ENCODE data around the gene KLF16.

KLF16 gene

DNA sequence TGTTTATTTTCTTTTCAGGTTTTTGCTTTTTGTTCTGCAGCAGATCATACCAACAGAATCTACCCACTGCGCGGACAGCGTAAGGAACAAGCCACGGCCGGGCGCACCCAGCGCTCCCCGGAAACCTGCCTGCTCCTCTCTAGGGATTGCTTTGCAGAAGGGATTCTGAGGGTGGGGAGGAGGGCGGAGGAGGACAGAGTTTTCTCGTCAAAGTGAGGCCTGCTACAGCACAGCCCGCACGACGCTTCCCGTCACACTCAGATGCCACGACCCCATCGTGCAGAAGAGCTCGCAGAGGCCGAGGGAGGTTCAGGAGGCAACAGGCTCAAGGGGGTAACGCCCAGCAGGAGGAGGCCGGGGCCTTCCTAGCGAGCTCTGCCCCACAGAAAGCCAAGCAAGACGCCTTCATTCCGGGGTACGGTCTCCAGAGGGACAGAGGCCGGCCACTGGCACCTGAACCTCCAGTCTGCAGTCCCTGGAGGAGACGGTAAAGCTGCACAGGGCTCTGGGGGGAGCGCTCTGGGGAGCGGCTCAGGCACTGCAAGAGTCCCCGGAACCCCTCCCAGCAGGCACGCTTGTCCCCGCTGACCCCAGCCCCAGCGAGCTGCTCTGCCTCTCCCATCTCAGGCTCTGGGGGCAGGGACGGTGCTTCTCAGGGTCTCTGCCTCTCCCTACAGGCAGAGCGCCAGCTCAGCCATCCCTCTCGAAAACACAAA lies 22.0 kb downstream of the KLF16 start:
- no peak for DNase-seq (ENCODE audit: low read depth)
- H3K4me3 ChIP-seq (replicated peaks; ENCODE audit: low read depth, low read length): no peak overlapping the region
- TF ChIP-seq, protein P1, sequence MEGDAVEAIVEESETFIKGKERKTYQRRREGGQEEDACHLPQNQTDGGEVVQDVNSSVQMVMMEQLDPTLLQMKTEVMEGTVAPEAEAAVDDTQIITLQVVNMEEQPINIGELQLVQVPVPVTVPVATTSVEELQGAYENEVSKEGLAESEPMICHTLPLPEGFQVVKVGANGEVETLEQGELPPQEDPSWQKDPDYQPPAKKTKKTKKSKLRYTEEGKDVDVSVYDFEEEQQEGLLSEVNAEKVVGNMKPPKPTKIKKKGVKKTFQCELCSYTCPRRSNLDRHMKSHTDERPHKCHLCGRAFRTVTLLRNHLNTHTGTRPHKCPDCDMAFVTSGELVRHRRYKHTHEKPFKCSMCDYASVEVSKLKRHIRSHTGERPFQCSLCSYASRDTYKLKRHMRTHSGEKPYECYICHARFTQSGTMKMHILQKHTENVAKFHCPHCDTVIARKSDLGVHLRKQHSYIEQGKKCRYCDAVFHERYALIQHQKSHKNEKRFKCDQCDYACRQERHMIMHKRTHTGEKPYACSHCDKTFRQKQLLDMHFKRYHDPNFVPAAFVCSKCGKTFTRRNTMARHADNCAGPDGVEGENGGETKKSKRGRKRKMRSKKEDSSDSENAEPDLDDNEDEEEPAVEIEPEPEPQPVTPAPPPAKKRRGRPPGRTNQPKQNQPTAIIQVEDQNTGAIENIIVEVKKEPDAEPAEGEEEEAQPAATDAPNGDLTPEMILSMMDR (IDR thresholded peaks at IDR 0.05; ENCODE audit: low read length, missing control alignments): no peak

DNA sequence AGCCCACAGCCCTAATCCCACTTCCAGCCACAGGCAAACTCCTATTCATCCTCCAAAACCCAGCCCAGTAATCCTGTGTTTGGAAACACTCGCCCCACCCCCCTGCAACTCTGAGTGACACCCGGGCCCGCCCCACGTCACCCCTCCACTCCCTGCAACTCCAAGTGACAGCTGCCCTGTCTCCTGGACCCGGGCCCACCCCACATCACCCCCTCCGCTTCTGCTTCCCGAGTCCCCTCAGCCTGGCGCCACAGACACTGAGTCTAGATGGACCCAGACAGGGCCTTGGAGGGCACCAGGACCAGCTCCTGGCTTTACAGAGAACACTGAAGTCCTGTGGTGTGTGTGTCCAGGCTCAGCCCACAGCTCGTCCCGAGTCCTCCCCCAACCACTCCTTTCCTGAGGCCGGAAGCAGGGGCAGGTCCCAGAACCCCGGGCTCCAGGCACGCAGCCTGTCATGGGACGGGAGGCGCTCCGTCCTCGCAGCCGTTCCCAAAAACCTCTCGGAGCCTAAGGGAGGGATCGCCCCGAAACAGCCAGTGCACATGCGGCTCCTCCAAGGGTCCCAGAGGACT lies 22.8 kb downstream of the KLF16 start:
- DNase-seq (ENCODE audit: low read depth): peak; percentile 53
- TF ChIP-seq, protein P1 (IDR thresholded peaks at IDR 0.05; ENCODE audit: low read length, missing control alignments): no peak
- H3K4me3 ChIP-seq (replicated peaks; ENCODE audit: low read depth, low read length): peak overlapping the region; percentile 5

DNA sequence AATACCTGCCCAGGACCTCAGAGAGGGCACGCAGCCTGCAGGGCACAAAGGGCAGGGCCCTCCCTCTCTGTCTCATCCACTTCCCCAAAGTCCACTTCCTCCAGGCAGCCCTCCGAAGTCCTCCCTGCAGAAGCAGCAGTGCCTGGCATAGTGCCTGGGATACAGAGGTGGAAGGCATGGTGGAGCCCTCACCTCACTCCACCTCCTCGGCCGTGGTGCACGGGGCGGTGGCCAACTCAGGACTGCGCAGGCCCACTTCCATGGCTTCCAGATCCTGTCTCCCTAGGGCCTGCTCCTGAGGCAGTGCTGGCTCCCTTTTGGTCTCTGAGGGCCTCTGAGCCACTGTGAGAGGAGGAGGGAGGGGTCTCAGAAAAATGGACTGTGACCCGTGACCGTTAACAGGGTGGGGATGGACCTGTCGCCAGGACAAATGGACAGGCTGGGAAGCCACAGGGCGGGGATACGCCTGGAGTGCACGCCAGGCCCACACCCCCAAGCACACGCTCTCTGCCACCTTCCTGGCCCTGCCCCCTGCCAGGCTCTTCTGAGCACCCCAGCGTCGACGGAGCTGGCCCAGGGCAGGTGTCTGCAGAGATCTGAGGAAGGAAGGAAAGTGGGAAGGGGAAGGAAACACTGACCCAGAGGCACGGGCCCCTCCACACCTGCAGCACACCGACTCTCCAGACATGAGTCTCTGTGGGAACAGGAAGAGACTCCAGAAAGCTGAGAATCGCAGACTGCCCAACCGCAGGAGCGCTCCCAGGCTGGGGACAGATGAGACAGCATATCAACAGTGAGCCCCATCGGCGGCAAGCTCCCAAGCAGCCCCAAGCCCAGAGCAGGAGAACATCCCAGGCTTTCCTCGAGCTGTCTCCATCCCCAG lies 23.5 kb downstream of the KLF16 start:
- H3K4me3 ChIP-seq (replicated peaks; ENCODE audit: low read depth, low read length): no peak overlapping the region
- TF ChIP-seq, protein P1 (IDR thresholded peaks at IDR 0.05; ENCODE audit: low read length, missing control alignments): no peak
- no peak for DNase-seq (ENCODE audit: low read depth)

DNA sequence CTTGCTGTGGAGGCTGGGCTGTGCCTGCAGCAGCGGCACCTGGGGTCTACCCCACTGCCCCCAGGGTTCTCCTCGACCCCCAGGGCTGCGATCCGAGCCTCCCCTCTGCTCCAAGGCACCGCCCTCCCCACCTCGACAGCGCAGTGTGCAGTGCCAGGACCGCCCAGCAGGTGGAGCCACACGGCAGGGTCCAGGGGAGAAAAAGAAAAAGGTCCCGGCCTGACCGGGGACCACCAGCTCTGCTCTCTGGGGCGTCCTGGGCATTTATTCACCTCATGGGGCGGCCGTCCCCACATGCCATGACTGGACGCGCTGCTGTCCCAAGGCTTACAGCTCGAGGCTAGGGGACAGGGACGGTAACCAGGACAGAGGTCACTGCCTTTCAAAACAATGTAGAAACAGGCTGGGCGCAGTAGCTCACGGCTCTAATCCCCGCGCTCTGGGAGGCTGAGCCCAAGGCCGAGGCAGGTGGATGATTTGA lies 25.7 kb downstream of the KLF16 start:
- peak; percentile 32 for DNase-seq (ENCODE audit: low read depth)
- no peak overlapping the region for H3K4me3 ChIP-seq (replicated peaks; ENCODE audit: low read depth, low read length)
- TF ChIP-seq, protein P1 (IDR thresholded peaks at IDR 0.05; ENCODE audit: low read length, missing control alignments): peak; percentile 91

DNA sequence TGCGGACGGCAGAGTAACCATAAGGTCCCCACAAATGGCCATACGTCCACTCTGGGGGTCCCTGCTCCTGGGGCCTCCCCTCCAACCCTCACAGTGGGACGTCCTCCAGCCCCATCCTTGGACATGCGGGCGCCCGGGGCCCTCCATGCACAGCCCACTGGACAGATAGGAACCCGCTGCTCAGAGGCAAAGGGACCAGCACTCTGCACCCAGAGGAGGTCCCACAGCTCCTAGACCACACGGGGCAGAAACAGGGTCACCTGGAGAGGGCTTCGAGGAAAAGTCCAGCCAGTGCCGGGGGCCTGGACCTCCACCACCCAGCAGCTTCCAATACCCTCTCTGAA lies 26.2 kb downstream of the KLF16 start:
- no peak for DNase-seq (ENCODE audit: low read depth)
- no peak overlapping the region for H3K4me3 ChIP-seq (replicated peaks; ENCODE audit: low read depth, low read length)
- TF ChIP-seq, protein P1 (IDR thresholded peaks at IDR 0.05; ENCODE audit: low read length, missing control alignments): no peak

DNA sequence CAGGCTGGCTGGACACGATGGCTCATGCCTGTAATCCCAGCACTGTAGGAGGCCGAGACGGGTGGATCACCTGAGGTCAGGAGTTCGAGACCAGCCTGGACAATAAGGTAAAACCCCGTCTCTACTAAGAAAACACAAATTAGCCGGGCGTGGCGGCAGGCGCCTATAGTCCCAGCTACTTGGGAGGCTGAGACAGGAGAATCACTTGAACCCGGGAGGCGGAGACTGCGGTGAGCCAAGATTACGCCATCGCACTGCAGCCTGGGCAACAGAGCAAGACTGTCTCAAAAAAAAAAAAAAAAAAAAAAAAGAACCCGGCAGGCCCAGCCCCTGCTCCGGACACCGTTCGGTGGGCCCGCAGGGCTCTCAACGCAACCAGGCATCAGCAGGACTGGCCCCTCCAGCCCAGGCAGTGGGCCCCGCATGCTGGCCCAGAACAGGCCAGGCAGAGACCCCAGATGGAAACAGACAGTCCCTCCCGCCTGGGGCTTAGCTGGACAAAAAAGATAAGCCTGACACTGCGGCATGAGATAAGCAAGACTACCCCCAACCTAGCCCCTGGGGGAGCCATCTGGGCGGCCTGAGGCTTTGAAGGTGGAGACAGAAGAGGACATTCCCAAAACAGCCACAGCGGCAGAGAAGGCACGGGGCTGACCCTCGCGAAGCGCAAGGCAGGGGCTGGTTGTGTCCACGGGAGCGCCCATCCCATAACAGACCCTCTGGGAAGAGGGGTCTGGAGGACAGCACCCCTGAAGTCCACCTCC lies 26.7 kb downstream of the KLF16 start:
- H3K4me3 ChIP-seq (replicated peaks; ENCODE audit: low read depth, low read length): no peak overlapping the region
- no peak for DNase-seq (ENCODE audit: low read depth)
- TF ChIP-seq, protein P1 (IDR thresholded peaks at IDR 0.05; ENCODE audit: low read length, missing control alignments): no peak

Data from fibroblast of pulmonary artery (primary cell).